ENCODE data around the gene ZNF513. TPM values are rescaled to one million over a fixed set of nuclear protein-coding genes. Genes with fewer than 3 reads are reported as not detected.

Gene ZNF513
- total RNA-seq, 1 donor from 2014 or later: 6.7 TPM

- Histone ChIP-seq H3K4me1 (peaks cover 45% of the 10 kb centered on the region), H3K4me3 (peak within 1 kb of the TSS; percentile 98), H3K27me3 (ENCODE audit: low read depth) (no peaks in the 10 kb centered on the region), H3K27ac (replicated peaks) (peak within 1 kb of the TSS; percentile 92), H3K9me3 (replicated peaks) (no peaks in the 10 kb centered on the region), H3K36me3 (peaks cover 4% of the 10 kb centered on the region)
- peak; percentile 9 for TF ChIP-seq CTCF (IDR thresholded peaks at IDR 0.05; ENCODE audit: borderline replicate concordance)
- intact Hi-C loops (cut with micrococcal nuclease): no loop called here
- DNase-seq: peak; percentile 94
Observed at GRCh38 chr2:27409321-27410073, 29.0 kb upstream of the ZNF513 start, which contains the start of gene PPM1G. TSS of gene PPM1G (minus strand) at chr2:27409591. CDS start at chr2:27409422, 169 bp downstream.

- Histone ChIP-seq H3K4me3 (peak overlapping the region; percentile 98), H3K27me3 (ENCODE audit: low read depth) (no peaks in the 10 kb centered on the region), H3K36me3 (peaks cover 4% of the 10 kb centered on the region), H3K9me3 (replicated peaks) (no peaks in the 10 kb centered on the region), H3K4me1 (peaks cover 45% of the 10 kb centered on the region), H3K27ac (replicated peaks) (peak overlapping the region; percentile 92)
- TF ChIP-seq CTCF (IDR thresholded peaks at IDR 0.05; ENCODE audit: borderline replicate concordance): no peak
- intact Hi-C loops (cut with micrococcal nuclease): no loop called here
- DNase-seq: peak; percentile 22
Observed at GRCh38 chr2:27408601-27409320, 28.2 kb upstream of the ZNF513 start.

- no peak overlapping the region for H3K27ac ChIP-seq (replicated peaks)
- TF ChIP-seq CTCF (IDR thresholded peaks at IDR 0.05; ENCODE audit: borderline replicate concordance): peak; percentile 60
- no peak for DNase-seq
- peaks cover 45% of the 10 kb centered on the region for H3K4me1 ChIP-seq
- no peaks in the 10 kb centered on the region for H3K9me3 ChIP-seq (replicated peaks)
- peaks cover 4% of the 10 kb centered on the region for H3K36me3 ChIP-seq
- H3K4me3 ChIP-seq: peak overlapping the region; percentile 98
- H3K27me3 ChIP-seq (ENCODE audit: low read depth): no peaks in the 10 kb centered on the region
- intact Hi-C loops (cut with micrococcal nuclease): no loop called here
Observed at GRCh38 chr2:27407798-27408491, 27.4 kb upstream of the ZNF513 start.

GRCh38 chr2:27400348-27401135 lies 20.0 kb upstream of the ZNF513 start:
- intact Hi-C loops (cut with micrococcal nuclease): no loop called here
- no peak for TF ChIP-seq CTCF (IDR thresholded peaks at IDR 0.05; ENCODE audit: borderline replicate concordance)
- Histone ChIP-seq H3K27me3 (ENCODE audit: low read depth) (no peaks in the 10 kb centered on the region), H3K9me3 (replicated peaks) (no peaks in the 10 kb centered on the region), H3K4me1 (no peaks in the 10 kb centered on the region), H3K27ac (replicated peaks) (no peak overlapping the region), H3K4me3 (no peak overlapping the region), H3K36me3 (peaks cover 4% of the 10 kb centered on the region)
- no peak for DNase-seq

GRCh38 chr2:27398962-27399361 lies 18.4 kb upstream of the ZNF513 start:
- TF ChIP-seq CTCF (IDR thresholded peaks at IDR 0.05; ENCODE audit: borderline replicate concordance): no peak
- H3K4me1 ChIP-seq: no peaks in the 10 kb centered on the region
- no peak for DNase-seq
- H3K27me3 ChIP-seq (ENCODE audit: low read depth): no peaks in the 10 kb centered on the region
- no peaks in the 10 kb centered on the region for H3K9me3 ChIP-seq (replicated peaks)
- no peaks in the 10 kb centered on the region for H3K36me3 ChIP-seq
- H3K4me3 ChIP-seq: no peak overlapping the region
- intact Hi-C loops (cut with micrococcal nuclease): no loop called here
- no peak overlapping the region for H3K27ac ChIP-seq (replicated peaks)

Data from left ventricle myocardium inferior (tissue), 1 donor.